Epithelial cell of prostate (primary cell): ENCODE data around the gene RNF141.
A peak's percentile ranks its signal among the peaks of the same experiment; 100 is the strongest.

ENCODE experiments used
- DNase-seq: peaks from one replicate; pipeline ENCODE4 v3.0.0-alpha.2; 2011; ENCODE audit warnings: low read depth, low spot score
- H3K27ac ChIP-seq: fragments of 450-650 bp; 2 replicates; pipeline ENCODE4 v1.5.1; 2017; ENCODE audit warnings: mild to moderate bottlenecking

The RNF141 gene

GRCh38 chr11:10564030-10564429 lies 23.0 kb upstream of the RNF141 start:
- no peak for DNase-seq
- H3K27ac ChIP-seq: no peak overlapping the region

GRCh38 chr11:10561947-10562346 lies 21.0 kb upstream of the RNF141 start:
- no peak overlapping the region for H3K27ac ChIP-seq
- DNase-seq: no peak

GRCh38 chr11:10561043-10561818 lies 20.2 kb upstream of the RNF141 start:
- DNase-seq: peak; percentile 45
- H3K27ac ChIP-seq: no peak overlapping the region

- DNase-seq: no peak
Observed at GRCh38 chr11:10558288-10558687, 17.3 kb upstream of the RNF141 start.

GRCh38 chr11:10556590-10556989 lies 15.6 kb upstream of the RNF141 start:
- no peak overlapping the region for H3K27ac ChIP-seq
- DNase-seq: no peak

More at GRCh38 chr11:10558288-10558687, 17.3 kb upstream of the RNF141 start:
- no peak overlapping the region for H3K27ac ChIP-seq

- no peak overlapping the region for H3K27ac ChIP-seq
- no peak for DNase-seq
Observed at GRCh38 chr11:10551845-10552352, 10.9 kb upstream of the RNF141 start.

- DNase-seq: no peak
- no peak overlapping the region for H3K27ac ChIP-seq
Observed at GRCh38 chr11:10551290-10551592, 10.3 kb upstream of the RNF141 start.

- no peak overlapping the region for H3K27ac ChIP-seq
- DNase-seq: no peak
Observed at GRCh38 chr11:10550503-10551289, 9.7 kb upstream of the RNF141 start.

GRCh38 chr11:10544491-10545465 lies 3.8 kb upstream of the RNF141 start:
- no peak for DNase-seq
- H3K27ac ChIP-seq: no peak overlapping the region

- DNase-seq: no peak
- H3K27ac ChIP-seq: no peak overlapping the region
Observed at GRCh38 chr11:10543782-10544181, 2.8 kb upstream of the RNF141 start.

GRCh38 chr11:10542776-10543175 lies 1.8 kb upstream of the RNF141 start:
- DNase-seq: no peak
- no peak overlapping the region for H3K27ac ChIP-seq

GRCh38 chr11:10541561-10541930 lies 559 bp upstream of the RNF141 start:
- H3K27ac ChIP-seq: peak overlapping the region; percentile 84
- DNase-seq: no peak

GRCh38 chr11:10540546-10540914 lies 457 bp downstream of the RNF141 start:
- no peak for DNase-seq
- peak overlapping the region; percentile 84 for H3K27ac ChIP-seq

- no peak for DNase-seq
- no peak overlapping the region for H3K27ac ChIP-seq
Observed at GRCh38 chr11:10539339-10539738, 1.6 kb downstream of the RNF141 start.

- no peak overlapping the region for H3K27ac ChIP-seq
- DNase-seq: no peak
Observed at GRCh38 chr11:10538924-10539323, 2.1 kb downstream of the RNF141 start.

GRCh38 chr11:10537600-10537999 lies 3.4 kb downstream of the RNF141 start:
- no peak overlapping the region for H3K27ac ChIP-seq
- DNase-seq: no peak

GRCh38 chr11:10534316-10534715 lies 6.7 kb downstream of the RNF141 start:
- no peak overlapping the region for H3K27ac ChIP-seq
- no peak for DNase-seq

GRCh38 chr11:10533323-10533722 lies 7.7 kb downstream of the RNF141 start:
- DNase-seq: no peak
- no peak overlapping the region for H3K27ac ChIP-seq

- no peak overlapping the region for H3K27ac ChIP-seq
- no peak for DNase-seq
Observed at GRCh38 chr11:10532526-10532925, 8.5 kb downstream of the RNF141 start.

- no peak overlapping the region for H3K27ac ChIP-seq
- no peak for DNase-seq
Observed at GRCh38 chr11:10529279-10529678, 11.7 kb downstream of the RNF141 start.
